ENCODE measurements around the gene GAPDH.
"Not testable (repeated sequence)": the region's sequence is repeated elsewhere in the genome, so short reads cannot be mapped to it uniquely, and the experiment has no call there.

GAPDH gene

DNA sequence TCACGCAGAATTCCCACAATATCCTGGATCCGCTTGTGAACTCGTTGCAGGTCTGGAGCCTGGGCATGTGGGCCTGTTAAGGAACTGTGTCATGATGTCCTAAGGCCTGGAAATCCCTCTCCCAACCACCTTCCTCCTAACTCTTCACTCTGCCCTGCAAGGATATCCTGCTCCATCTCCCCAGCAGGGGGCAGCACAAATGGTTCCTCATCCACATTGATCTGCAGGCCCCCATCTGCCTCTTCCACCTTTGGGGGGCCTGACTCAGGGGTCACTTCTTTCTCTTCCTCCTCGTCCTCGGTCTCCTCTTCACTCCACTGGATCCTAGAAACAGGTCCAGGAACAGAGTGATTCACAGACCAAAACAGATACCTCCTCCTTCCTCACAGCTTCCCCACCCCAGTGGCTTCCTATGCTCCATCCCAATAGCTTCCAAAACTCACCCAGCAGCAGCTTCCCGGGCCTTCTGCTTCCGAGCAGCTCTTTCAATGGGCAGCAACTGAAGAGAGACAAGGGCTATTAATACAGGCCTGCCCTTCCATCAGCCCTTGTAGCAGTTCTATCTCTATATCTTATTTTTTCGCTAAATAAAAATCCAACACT, 29.2 kb downstream of the GAPDH start:
- DNase-seq (ENCODE audit: low read depth): peak; percentile 44

DNA sequence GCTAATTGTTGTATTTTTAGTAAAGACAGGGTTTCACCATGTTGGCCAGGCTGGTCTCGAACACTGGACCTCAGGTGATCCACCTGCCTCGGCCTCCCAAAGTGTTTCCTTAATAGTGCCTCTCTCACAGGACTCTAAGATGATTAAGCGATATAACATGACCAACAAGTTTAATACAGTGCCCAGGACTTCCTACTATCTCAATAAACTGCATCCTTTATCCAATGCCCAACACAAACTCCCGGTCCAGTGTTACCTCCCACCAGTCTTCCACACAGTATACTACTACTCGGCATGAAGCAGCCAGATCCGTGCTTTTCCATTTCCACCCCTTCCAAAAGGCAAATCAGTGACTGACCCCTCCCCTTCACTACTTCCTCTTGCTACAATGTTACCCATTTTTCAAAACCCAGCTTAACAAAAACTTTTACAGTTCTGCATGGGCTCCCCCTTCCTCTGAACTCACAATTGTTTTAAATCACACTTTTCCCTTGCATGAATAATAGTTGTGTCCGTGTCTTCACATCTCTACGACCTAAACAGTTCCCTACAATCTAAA, 32.9 kb downstream of the GAPDH start:
- DNase-seq (ENCODE audit: low read depth): no peak

DNA sequence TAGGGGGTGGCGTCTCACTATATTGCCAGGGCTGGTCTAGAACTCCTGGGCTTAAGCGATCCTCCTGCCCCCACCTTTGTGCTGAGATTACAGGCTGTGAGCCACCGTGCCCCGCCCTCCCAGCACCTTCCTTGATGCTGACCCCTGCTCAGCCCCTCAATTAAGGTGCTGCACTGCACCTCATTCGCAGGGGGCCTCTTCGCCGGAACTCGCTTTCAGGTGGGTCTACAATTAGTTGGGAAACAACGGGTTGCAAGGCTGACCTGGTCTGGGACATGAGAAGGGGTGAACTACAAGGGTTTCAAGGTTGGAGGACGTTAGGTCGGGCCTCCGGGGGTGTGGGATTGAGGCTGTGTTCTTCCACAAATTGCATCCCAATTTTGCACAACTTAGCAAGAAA, 35.0 kb downstream of the GAPDH start:
- DNase-seq (ENCODE audit: low read depth): no peak

DNA sequence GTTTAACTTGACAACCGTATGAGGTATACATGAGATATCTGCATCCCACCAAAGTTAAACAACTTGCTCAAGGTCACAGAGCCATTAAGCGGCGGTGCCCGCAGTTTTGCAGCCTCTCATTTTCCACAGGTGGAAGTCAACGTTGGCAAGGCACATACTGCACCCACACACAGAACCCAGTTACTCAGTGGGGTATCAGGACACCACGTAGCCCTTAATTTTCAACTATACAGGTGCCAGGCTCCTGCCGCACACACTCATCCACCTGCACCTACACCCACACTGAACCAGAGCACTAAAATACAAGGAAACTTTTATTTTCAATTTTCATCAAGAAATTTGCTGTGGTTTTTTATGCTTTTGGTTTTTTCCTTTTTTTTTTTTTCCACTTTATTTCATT, 35.5 kb downstream of the GAPDH start:
- no peak for DNase-seq (ENCODE audit: low read depth)

DNA sequence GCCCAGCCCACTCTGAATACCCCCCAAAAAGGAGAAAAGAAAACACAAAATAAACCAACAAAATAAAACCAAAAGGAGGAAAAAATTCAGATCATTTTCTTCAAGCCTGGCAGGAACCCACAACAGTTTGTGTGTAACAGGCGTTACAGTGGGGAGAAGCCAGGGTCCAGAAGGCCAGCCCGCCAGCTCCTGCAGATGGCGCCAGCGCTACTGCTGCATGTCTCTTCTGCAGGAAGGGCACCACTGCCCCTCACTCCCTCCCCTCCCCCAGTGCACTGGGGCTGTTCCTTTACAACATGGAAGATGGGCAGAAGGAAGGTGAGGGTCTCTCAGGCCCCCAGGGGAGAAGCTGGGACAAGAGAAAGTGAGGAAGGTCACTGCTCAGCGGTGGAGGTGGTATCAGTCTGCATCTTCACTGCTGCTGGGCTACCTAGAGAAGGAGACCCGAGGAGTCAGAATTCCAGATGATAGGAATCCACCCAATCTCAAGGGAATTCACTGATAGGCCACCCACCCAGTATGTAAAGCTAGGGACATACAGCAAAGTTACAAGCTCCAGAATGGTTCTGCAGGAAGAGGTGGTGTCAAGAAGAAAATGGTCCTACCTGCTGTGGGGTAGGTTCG, 36.1 kb downstream of the GAPDH start:
- DNase-seq (ENCODE audit: low read depth): peak; percentile 13

DNA sequence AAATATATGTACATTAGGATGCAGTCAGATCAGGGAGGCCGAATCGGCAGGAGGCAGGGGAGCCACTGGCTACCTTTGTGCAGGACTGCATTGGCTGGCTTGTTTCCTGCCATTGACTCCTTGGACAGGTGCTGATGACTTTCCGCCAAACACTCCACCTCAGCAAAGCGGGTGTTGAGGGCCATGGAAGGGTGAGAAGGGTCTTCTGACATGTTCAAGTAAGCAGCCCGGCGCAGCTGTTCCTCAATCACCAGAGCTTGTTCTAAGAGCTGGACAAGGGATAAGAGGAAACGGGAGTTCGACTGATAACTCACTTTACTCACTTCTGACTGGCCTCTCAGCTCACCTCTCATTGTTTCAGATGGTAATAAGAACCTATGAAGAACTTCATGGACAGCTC, 38.7 kb downstream of the GAPDH start:
- no peak for DNase-seq (ENCODE audit: low read depth)

DNA sequence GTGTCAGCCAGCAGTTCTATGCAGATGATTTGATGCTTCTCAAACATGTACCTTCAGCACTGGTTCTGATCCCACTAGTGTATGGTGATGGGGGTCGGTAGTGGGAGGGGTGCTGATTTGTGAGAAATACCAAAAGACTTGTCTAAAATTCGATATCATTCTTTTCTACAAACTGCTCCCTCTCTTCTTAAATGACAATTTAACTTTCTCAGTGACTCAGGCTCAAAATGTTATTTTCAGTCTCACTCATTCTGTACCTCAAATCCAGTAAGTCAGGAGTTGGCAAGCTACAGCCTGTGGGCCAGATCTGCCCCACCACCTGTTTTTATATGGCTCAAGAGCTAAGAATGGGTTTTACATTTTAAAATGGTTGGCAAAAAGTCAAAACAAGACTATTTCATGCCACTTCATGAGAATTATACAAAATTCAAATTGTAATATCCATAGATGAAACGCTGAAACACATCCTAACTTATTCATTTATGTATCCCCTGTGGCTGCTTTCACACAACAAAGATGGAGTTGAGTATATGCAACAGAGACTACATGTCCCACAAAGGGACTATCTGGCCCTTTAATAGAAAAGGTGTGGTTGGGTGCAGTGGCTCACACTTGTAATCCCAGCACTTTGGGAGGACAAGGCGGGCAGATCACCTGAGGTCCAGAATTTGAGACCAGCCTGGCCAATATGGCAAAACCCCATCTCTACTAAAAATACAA, 40.4 kb downstream of the GAPDH start:
- DNase-seq (ENCODE audit: low read depth): no peak

DNA sequence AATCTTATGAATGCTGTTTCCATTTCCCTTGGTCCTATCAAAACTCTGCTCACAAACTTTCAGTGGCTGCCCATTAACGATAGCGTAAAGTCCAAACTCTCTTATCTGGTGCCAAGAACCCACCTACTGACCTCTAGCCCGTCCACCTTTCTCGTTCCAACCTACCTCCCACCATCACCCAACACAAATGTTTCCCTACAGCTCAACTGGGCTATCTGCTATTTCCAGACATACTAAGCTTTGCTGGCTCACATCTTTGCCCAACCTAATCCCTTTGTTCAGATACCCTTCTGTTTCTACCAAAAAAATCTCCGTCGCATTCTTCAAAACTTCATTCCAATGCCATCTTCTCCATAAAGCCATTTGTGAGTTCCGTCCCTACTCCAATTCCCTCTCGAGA, 41.3 kb downstream of the GAPDH start:
- no peak for DNase-seq (ENCODE audit: low read depth)

DNA sequence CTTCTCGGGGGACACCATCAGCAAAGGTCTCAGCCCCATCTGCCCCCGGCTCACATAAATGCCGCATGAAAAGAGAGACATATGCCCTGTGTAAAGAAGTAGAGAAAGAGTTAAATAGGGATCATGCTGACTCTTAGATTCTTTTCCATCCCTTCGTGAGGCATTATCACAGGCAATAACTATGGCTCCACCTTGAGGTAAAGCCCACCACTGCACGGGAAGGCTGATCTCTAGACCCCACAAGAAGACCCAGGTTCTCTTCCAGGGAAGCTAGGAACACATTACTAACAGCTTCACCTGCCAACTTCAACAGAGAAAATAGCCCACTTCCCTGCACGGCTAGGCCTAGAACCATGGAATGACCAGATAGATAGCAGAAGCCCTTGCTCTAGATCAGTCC, 47.9 kb downstream of the GAPDH start:
- no peak for DNase-seq (ENCODE audit: low read depth)

DNA sequence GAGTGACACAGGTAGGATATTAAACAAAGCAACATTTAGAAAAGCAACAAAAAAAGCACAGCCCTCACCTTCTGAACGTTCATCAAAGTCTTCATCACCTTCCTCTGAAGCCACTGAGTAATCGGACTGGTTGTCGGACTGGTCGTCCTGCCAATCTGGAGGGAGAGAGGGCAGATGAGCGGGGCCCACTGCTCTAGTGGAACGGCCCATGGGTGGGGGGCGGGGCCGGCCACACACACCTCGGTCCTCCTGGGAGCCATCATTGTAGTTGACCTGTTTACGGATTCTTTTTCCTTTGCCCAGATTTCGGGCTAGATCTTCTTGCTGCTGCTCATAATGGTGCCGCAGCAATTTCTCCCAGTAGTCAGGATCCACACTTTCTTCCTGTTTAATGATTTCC, 48.6 kb downstream of the GAPDH start:
- no peak for DNase-seq (ENCODE audit: low read depth)

DNA sequence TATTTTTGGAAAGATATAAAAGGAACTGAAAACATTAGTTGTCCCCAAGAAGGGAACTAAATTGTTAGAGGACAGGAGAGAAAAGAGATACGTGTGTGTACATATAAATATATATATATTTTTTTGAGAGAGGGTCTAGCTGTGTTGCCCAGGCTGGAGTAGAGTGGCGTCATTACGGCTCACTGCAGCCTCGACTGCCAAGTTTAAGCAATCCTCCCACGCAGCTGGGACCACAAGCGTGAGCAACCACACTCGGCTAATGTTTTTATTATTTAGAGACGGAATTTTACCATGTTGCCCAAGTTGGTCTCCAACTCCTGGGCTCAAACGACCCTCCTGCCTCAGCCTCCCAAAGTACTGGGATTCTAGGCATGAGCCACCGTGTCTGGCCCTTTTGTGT, 50.0 kb downstream of the GAPDH start:
- DNase-seq (ENCODE audit: low read depth): no peak

DNA sequence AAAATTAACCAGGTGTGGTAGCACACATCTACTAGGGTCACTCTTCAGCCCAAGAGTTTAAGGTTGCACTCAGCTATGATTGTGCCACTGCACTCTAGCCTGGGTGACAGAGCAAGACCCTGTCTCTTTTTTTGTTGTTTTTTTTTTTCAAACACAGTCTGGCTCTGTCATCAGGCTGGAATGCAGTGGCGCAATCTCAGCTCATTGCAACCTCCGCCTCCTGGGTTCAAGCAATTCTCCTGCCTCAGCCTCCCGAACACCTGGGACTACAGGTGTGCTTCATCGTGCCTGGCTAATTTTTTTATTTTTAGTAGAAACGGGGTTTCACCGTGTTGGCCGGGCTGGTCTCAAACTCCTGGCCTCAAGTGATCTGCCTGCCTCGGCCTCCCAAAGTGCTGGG, 52.3 kb downstream of the GAPDH start:
- DNase-seq (ENCODE audit: low read depth): not testable (repeated sequence)
